CD4-positive, alpha-beta T cell treated with Interleukin-17A for 1 hour (primary cell): Measurements from ENCODE around the gene RGCC.

Source experiments
- DNase-seq: peaks from one replicate; pipeline ENCODE4 v3.0.0-alpha.2; 2020

RGCC gene

DNA sequence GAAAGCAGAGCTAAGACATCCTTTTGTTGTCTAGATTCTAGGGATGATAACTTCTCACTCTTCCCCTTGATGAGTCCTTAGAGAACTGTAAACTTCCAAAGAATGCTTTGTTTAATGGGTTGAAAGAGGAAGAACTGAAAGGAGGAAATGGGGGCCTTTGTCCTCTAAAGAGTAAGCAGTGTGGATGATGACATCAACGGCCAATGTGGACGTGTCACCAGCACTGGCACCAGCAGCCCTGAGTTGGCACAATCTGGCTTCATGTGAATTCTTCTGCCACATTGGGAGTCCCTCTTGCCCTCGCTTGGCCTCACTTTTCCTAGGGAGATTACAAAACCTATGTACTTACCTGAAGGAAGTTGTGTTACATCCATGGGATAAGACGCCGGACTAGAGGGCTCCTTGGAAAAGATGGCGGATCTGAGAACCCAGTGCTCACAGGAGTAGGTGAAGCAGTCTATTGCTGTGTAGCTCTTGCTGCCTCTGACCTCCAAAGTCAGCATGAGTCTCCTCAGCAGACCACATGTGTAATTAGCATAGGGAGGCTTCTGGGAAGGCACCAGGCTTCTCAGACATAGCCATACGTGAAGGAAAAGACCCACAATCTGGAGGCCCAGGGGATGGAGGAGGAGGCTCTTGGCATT, 62.8 kb downstream of the RGCC start:
- no peak for DNase-seq
